ENCODE data around the gene MILR1.
"Not testable (repeated sequence)": the region's sequence is repeated elsewhere in the genome, so short reads cannot be mapped to it uniquely, and the experiment has no call there.

The MILR1 gene

GRCh38 chr17:64425191-64425590, 23.7 kb upstream of the MILR1 start:
- DNase-seq (ENCODE audit: low read depth, low spot score): no peak
- H3K27ac ChIP-seq: no peak overlapping the region

- no peak overlapping the region for H3K27ac ChIP-seq
- DNase-seq (ENCODE audit: low read depth, low spot score): no peak
Measured at GRCh38 chr17:64426596-64426995, 22.3 kb upstream of the MILR1 start.

DNA sequence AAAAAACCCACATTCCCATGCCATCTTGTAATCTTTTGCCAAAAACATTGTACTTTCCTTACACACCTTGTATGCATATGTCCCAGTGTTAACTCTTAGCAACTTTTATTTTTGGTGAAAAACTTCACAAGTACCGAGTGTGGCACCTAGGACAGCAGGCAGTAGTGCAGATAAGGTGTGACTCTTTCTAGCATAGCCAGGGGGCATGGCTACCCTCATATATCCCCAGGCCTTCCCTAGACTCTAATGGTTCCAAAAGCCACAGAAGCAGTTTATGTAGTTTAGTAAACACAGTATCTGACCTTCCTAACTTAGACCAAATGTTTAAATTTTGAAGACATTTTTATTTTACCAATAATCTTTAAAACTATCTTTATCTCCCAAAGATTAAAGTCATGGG, 20.5 kb upstream of the MILR1 start:
- H3K27ac ChIP-seq: no peak overlapping the region
- DNase-seq (ENCODE audit: low read depth, low spot score): no peak

DNA sequence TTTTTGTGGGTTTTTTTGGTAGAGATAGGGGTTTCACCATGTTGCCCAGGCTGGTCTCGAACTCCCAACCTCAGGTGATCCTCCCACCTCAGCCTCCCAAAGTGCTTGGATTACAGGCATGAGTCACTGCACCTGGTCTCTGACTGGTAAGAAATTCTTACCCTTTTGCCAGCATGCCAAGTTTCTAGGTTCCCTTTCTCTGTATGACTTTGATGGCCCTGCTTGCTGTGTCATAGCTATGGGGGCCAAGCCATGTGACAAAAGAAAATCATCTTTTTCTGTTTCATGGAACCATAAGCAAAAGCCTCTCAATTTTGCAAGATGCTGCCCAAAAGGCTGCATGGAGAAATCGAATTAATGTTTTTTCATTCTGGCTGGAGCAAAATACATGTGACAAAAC, 18.9 kb upstream of the MILR1 start:
- DNase-seq (ENCODE audit: low read depth, low spot score); H3K27ac ChIP-seq: not testable (repeated sequence)

- H3K27ac ChIP-seq: no peak overlapping the region
Measured at GRCh38 chr17:64431534-64431933, 17.4 kb upstream of the MILR1 start.

DNA sequence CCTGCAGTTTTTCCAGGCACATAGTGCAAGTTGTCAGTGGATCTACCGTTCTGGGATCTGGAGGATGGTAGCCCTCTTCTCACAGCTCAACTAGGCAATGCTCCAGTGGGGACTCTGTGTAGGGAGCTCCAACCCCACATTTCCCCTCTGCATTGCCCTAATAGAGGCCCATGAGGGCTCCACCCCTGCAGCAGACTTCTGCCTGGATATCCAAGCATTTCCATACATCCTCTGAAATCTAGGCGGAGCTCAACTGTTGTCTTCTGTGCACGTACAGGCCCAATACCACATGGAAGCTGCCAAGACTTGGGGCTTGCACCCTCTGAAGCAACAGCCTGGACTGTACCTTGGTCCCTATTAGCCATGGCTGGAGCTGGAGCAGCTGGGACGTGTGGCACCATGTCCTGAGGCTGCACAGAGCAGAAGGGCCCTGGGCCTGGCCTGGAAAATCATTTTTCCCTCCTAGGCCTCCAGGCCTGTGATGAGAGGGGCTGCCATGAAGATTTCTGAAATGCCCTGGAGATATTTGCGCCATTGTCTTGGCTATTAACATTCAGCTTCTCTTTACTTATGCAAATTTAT, 10.9 kb upstream of the MILR1 start:
- DNase-seq (ENCODE audit: low read depth, low spot score): no peak
- H3K27ac ChIP-seq: no peak overlapping the region

More at GRCh38 chr17:64431534-64431933, 17.4 kb upstream of the MILR1 start:
- no peak for DNase-seq (ENCODE audit: low read depth, low spot score)

DNA sequence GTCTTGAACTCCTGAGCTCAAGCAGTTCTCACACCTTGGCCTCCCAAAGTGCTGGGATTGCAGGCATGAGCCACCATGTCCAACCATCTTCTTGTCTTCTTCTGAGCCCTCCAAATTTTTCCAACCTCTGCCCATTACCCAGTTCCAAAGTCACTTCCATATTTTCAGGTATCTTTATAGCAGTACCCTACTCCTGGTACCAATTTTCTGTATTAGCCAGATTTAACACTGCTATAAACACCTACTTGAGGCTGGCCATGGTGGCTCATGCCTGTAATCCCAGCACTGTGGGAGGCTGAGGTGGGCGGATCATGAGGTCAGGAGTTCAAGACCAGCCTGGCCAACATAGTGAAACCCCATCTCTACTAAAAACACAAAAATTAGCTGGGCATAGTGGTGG, 9.4 kb upstream of the MILR1 start:
- DNase-seq (ENCODE audit: low read depth, low spot score); H3K27ac ChIP-seq: not testable (repeated sequence)

DNA sequence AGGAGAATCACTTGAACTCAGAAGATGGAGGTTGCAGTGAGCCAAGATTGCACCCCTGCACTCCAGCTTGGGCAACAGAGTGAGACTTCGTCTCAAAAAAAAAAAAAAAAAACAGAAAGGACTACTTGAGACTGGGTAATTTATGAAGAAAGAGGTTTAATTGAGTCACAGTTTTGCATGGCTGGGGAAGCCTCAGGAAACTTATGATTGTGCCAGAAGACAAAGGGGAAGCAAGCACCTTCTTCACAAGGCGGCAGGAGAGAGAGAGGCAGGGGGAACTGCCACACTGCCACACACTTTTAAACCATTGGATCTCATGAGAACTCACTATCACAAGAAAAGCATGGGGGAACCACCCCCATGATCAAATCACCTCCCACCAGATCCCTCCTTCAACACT, 9.0 kb upstream of the MILR1 start:
- no peak overlapping the region for H3K27ac ChIP-seq

GRCh38 chr17:64441772-64442540, 7.0 kb upstream of the MILR1 start:
- no peak for DNase-seq (ENCODE audit: low read depth, low spot score)
- peak overlapping the region; percentile 56 for H3K27ac ChIP-seq

More for the DNA sequence above, 9.0 kb upstream of the MILR1 start:
- no peak for DNase-seq (ENCODE audit: low read depth, low spot score)

- no peak for DNase-seq (ENCODE audit: low read depth, low spot score)
- peak overlapping the region; percentile 56 for H3K27ac ChIP-seq
Measured at GRCh38 chr17:64442541-64442971, 6.4 kb upstream of the MILR1 start.

DNA sequence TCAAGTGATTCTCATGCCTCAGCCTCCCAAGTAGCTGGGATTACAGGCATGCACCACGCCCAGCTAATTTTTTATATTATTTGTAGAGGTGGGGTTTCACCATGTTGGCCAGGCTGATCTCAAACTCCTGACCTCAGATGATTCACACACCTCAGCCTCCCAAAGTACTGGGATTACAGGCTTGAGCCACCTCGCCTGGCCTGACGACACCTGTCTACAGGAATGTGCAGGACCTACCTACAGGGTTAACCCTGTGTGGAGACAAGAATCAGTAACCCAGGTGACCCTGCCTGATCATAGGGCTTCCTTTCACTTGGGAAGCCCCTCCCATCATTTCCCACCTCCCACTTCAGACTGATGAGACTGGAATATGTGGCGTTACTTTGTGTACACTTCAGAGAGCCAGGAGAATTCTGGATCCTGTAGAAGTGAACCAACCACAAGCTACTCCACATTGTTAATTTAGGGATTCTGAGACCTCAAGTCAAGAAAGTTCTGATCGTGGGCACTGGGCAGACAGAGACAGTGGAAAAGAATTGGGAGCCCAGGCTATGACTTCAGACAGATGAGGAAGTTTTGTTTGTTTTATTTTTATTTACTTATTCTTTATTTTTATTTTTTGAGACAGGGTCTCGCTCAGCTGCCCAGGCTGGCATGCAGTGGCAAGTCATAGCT, 5.7 kb upstream of the MILR1 start:
- DNase-seq (ENCODE audit: low read depth, low spot score): no peak
- H3K27ac ChIP-seq: peak overlapping the region; percentile 56

DNA sequence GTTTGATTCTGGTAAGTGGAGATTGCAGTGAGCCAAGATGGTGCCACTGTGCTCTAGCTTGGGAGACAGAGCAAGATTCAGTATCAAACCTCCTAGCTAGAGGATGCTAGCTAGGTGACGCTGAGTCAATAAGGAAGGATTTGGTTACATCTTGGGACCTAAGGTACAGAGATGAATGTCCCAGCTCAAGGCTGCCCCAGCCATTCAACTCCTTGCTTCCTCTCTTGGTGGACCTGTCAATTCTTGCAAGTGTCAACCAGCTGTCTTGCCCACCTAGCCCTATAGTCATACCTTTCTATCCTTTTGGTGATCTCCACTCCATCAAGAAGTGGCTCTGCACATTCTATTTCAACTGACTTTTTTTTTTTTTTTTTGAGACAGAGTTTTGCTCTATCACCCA, 1.4 kb upstream of the MILR1 start:
- no peak for DNase-seq (ENCODE audit: low read depth, low spot score)
- no peak overlapping the region for H3K27ac ChIP-seq

GRCh38 chr17:64449545-64449944, 630 bp downstream of the MILR1 start:
- peak overlapping the region; percentile 28 for H3K27ac ChIP-seq
- no peak for DNase-seq (ENCODE audit: low read depth, low spot score)

- DNase-seq (ENCODE audit: low read depth, low spot score): no peak
Measured at GRCh38 chr17:64455993-64456885, 7.3 kb downstream of the MILR1 start.

DNA sequence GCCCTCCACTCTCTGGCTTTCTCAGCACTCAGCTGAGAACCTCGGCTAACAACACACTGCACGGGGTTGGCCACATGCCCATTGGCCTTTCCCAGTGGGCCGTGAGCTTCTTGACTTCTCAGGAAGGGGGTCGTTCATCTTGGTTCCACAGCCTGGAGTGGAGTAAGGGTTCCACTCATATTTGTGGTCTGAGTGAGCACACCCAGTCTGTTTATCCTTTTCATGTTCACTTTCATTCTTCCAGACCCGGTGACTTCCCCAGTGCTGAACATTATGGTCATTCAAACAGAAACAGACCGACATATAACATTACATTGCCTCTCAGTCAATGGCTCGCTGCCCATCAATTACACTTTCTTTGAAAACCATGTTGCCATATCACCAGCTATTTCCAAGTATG, 8.2 kb downstream of the MILR1 start:
- H3K27ac ChIP-seq: no peak overlapping the region
- DNase-seq (ENCODE audit: low read depth, low spot score): no peak

More at GRCh38 chr17:64455993-64456885, 7.3 kb downstream of the MILR1 start:
- H3K27ac ChIP-seq: no peak overlapping the region

- H3K27ac ChIP-seq: no peak overlapping the region
- DNase-seq (ENCODE audit: low read depth, low spot score): no peak
Measured at GRCh38 chr17:64458756-64459155, 9.8 kb downstream of the MILR1 start.

DNA sequence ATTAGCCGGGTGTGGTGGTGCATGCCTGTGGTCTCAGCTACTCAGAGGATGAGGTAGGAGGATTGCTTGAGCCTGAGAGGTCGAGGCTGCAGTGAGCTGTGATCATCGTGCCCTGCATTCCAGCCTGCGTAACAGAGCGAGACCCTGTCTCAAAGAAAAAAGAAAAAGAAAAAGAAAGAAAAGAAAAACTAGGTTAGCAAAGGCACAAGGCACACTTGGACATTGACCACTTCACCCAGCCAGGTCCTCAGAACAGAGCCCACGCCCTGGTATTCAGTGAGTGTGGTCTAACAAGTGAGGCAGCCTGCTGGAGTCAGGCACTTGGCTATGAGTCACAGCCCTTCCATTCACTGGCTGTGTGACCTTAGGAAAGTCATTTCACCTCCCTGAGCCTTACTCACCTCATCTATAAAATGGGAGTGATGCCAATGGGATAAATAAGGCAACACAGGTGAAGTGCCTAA, 10.4 kb downstream of the MILR1 start:
- H3K27ac ChIP-seq: no peak overlapping the region
- peak; percentile 37 for DNase-seq (ENCODE audit: low read depth, low spot score)

- not testable (repeated sequence) for DNase-seq (ENCODE audit: low read depth, low spot score); H3K27ac ChIP-seq
Measured at GRCh38 chr17:64459818-64460217, 10.9 kb downstream of the MILR1 start.

DNA sequence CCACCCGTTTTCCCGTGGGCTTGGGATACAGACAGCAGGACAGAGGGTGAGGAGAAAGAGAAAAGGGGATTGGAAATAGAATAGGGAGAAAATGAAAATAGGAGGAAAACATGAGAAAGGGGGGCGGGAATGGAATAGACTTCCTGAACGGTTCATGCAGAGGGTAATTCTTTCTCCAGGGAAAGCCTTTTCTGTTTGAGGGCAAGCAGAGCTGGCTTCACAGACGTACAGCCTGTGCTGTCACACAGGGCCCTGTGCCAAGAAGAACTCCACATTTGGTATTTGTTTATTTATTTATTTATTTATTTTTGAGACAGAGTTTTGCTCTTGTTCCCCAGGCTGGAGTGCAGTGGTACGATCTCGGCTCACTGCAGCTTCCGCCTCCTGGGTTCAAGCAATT, 12.0 kb downstream of the MILR1 start:
- H3K27ac ChIP-seq: no peak overlapping the region
- DNase-seq (ENCODE audit: low read depth, low spot score): no peak

DNA sequence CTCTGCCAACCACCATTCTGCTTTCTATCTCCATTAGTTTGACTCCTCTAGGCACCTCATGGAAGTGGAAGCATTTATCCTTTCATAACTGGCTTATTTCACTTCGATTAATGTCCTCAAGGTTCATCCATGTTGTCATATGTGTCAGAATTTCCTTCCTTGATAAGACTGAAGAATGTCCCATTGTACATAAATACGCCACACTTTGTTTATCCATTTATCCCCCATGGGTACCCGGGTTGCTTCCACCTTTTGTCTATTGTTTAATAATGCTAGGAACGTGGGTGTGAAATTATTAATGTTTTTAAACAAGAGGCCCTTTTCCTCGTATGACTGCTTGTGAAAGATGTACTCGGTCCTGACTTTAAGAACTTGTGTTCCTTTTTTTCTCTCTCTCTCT, 12.9 kb downstream of the MILR1 start:
- H3K27ac ChIP-seq: no peak overlapping the region
- no peak for DNase-seq (ENCODE audit: low read depth, low spot score)
